Erythroblast (primary cell): ENCODE measurements around the gene RAB3C.

Experiments used
- DNase-seq, 2 experiments: peaks; one replicate each; lab custom pipeline; 2025; lab: John Stamatoyannopoulos, UW
- GATA1 ChIP-seq: IDR thresholded peaks from 2 replicates; pipeline ENCODE4 v1.6.1; 2011; ENCODE audit warnings: low read depth, mild to moderate bottlenecking, control low read depth, low read length, moderate library complexity
- POLR2A ChIP-seq: IDR thresholded peaks from 2 replicates; pipeline ENCODE4 v1.6.1; 2011; ENCODE audit warnings: mild to moderate bottlenecking, low read length

The RAB3C gene

DNA sequence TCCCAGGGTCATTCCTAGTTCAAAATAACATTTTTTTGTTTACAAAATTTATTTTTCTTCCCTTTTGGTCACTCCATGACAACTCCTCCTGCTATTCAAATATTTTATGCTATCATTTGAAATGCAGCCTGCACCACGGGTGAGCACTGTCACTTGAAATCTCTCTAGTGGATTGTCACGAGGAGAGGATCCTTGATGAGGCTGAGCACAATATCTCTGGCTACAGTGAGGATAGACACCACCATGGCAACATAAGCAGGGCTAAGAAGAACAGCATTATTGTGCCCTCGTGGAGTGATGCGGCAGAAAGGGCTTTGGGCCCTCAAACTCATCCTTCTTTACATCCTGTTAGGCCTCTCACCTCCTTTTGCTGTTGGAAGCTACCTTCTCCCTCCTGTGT is 321.9 kb downstream of the RAB3C start:
- no peak for DNase-seq
- TF ChIP-seq POLR2A (no peak), GATA1 (no peak)

DNA sequence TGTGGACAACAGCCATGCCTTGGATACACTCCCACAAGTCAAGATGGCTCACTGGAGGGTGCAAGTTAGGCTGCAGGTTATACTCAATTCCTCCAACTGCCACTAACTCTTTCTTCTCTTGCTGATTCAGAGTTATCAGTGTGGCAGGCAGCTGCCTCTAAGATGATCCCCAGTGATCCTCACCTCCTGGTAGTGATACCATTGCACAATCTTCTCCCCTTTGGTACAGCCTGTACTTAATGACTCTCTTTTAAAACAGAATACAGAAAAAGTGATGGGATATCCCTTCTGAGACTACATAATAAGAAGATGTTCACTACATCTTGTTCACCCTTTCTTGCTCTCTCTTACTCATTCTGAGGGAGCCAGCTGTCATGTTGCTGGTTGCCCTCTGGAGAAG is 323.1 kb downstream of the RAB3C start:
- no peak for DNase-seq
- TF ChIP-seq POLR2A (no peak), GATA1 (no peak)
